IMR-90 (cell line): Measurements from ENCODE around the gene SLC5A1.

Experiments used
- CHD1 ChIP-seq: IDR thresholded peaks from 2 replicates; pipeline ENCODE4 v1.6.1; 2012; ENCODE audit warnings: low read depth, low read length, improper control_type of control experiment
- CTCF ChIP-seq: conservative IDR thresholded peaks from 2 replicates; pipeline ENCODE4 v1.5.1; 2012; ENCODE audit warnings: mild to moderate bottlenecking, low read depth, low read length, improper control_type of control experiment
- FOS ChIP-seq: fragments of 150-350 bp; IDR thresholded peaks from 2 replicates; pipeline ENCODE4 v1.6.1; 2016; ENCODE audit warnings: low read depth, low read length
- MAFK ChIP-seq: IDR thresholded peaks from 2 replicates; pipeline ENCODE4 v1.6.1; 2012; ENCODE audit warnings: low read depth, low read length, improper control_type of control experiment
- MAZ ChIP-seq: IDR thresholded peaks from 2 replicates; pipeline ENCODE4 v1.6.1; 2012; ENCODE audit warnings: low read depth, mild to moderate bottlenecking, low read length, improper control_type of control experiment, moderate library complexity, borderline replicate concordance
- POLR2A ChIP-seq: IDR thresholded peaks from 2 replicates; pipeline ENCODE4 v1.6.1; 2012; ENCODE audit warnings: mild to moderate bottlenecking, low read depth, low read length
- RAD21 ChIP-seq: IDR thresholded peaks from 2 replicates; pipeline ENCODE4 v1.6.1; 2012; ENCODE audit warnings: low read length, improper control_type of control experiment
- RFX5 ChIP-seq: IDR thresholded peaks from 2 replicates; pipeline ENCODE4 v1.8.0; 2012; ENCODE audit warnings: low read depth, mild to moderate bottlenecking, low read length, moderate library complexity
- TF ChIP-seq, protein P1 (sequence below): fragments of 150-350 bp; IDR thresholded peaks from 2 replicates; pipeline ENCODE4 v1.6.1; 2017; ENCODE audit warnings: mild to moderate bottlenecking, antibody characterized with exemption, low read length, low read depth

DNA sequence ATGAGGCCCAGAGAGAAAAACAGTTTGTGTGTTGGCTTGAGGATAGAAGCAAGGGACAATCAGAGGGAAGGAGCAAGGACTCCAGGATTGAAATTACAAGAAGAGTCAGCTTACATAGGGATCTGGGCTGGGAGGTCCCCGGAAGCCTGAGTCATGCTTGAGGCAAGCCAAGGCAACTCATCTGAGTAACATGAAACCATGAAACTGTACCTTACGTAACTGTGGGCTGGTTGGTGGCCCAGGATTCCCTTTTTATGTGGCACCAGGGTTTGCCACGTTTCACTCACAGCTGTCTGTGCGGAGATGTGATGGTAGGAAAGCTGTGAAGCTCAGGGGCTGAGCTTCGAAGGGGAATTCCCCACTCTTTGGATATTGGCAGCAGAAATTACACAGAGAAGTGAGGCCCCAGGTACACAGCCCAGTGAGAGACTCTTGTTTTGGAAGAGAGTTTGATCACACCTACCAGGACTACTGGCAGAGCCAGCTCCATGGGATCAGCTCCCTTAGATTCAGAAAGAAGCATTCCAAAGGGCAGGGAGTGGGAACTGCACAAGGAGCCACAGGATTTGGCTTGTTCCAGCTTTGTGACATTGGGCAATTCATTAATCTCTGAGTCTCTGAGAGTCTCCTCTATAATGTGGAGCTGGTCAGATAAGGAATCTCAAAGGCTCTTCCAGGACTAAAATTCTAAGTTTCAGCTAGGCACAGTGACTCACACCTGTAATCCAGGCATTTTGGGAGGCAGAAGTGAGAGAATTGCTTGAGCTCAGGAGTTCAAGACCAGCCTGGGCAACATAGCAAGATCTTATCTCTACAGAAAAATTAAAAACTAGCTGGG, 7.8 kb downstream of the SLC5A1 start:
- TF ChIP-seq CTCF (no peak), CHD1 (no peak), RFX5 (no peak), MAFK (no peak), FOS (0 out of 2 replicates have a peak, but pooled peaks have one; percentile 26), MAZ (no peak), POLR2A (no peak), RAD21 (no peak)
- TF ChIP-seq, protein P1, sequence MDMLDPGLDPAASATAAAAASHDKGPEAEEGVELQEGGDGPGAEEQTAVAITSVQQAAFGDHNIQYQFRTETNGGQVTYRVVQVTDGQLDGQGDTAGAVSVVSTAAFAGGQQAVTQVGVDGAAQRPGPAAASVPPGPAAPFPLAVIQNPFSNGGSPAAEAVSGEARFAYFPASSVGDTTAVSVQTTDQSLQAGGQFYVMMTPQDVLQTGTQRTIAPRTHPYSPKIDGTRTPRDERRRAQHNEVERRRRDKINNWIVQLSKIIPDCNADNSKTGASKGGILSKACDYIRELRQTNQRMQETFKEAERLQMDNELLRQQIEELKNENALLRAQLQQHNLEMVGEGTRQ = no peak
